H1 (cell line): ENCODE data around the gene C20orf141. TPM values are rescaled to one million over a fixed set of nuclear protein-coding genes. Genes with fewer than 3 reads are reported as not detected.

Experiments used
- ASH2L ChIP-seq: fragments of 200-600, 300-600 bp; sonication (generic); IDR thresholded peaks from one replicate; pipeline ENCODE4 v1.7.1; 2017; ENCODE audit warnings: low read length
- ATF2 ChIP-seq: IDR thresholded peaks from 2 replicates; pipeline ENCODE4 v1.6.1; 2012; ENCODE audit warnings: low read length, inconsistent platforms
- BCL11A ChIP-seq, 2 experiments: IDR thresholded peaks; one replicate each; pipeline ENCODE4 v1.6.1; 2011; ENCODE audit warnings: low read depth in 2 of 2, low read length in 2 of 2, mild to moderate bottlenecking in 2 of 2
- CBX5 ChIP-seq: fragments of 300-800, 300-1000 bp; sonication (generic); IDR thresholded peaks from 2 replicates; pipeline ENCODE4 v1.7.1; 2016; ENCODE audit warnings: antibody characterized with exemption, low read length, low read depth
- CEBPB ChIP-seq: IDR thresholded peaks from 2 replicates; pipeline ENCODE4 v1.6.1; 2012; ENCODE audit warnings: low read depth, low read length
- CHD7 ChIP-seq: fragments of 300-600 bp; sonication (generic); IDR thresholded peaks from 2 replicates; pipeline ENCODE4 v1.7.1; 2012; ENCODE audit warnings: low read length, moderate library complexity, mild to moderate bottlenecking, inconsistent platforms; ENCODE audit not compliant: insufficient replicate concordance
- POLR2AphosphoS5 ChIP-seq: IDR thresholded peaks from 2 replicates; pipeline ENCODE4 v1.6.1; 2011; ENCODE audit warnings: low read depth, low read length
- SRF ChIP-seq: IDR thresholded peaks from 2 replicates; pipeline ENCODE4 v1.6.1; 2011; ENCODE audit warnings: mild to moderate bottlenecking, low read depth, low read length, moderate library complexity
- TCF12 ChIP-seq: IDR thresholded peaks from 2 replicates; pipeline ENCODE4 v1.6.1; 2011; ENCODE audit warnings: low read depth, mild to moderate bottlenecking, low read length
- polyA plus RNA-seq, 7 experiments: library from polyadenylated mRNA; depleted of rRNA in 3 of 7; stranded (reverse) in 5 of 7; unstranded in 2 of 7; fragments of >200 nt in 5 of 7; fragments of 200-250 nt in 2 of 7; gene quantifications; 1 replicate in 5 of 7; 2 replicates in 1 of 7; 4 replicates in 1 of 7; pipeline versions ENCODE4 v1.2.1 to v1.2.3, GENCODE V29; 2011 to 2013; ENCODE audit warnings: missing spikeins in 2 of 7, mixed read lengths in 2 of 7
- total RNA-seq: library from RNA; stranded (reverse); fragmentation: NEBNext Ultra II Directional; extraction: Animal tissue kit (Norgen Biotek cat#: 25700); gene quantifications from 2 replicates; pipeline ENCODE4 v1.2.1, GENCODE V29; 2021

Gene C20orf141
- total and polyA plus RNA-seq, 2 of the 8 experiments (the other 6 are each of a cell fraction or from before 2014, with no cell fraction given) = not detected

GRCh38 chr20:2834401-2835110 is 19.8 kb downstream of the C20orf141 start (continued):
- TF ChIP-seq CHD7 = no peak
- no peak for TF ChIP-seq ASH2L
- no peak for TF ChIP-seq POLR2AphosphoS5
- TF ChIP-seq TCF12 = no peak
- no peak for TF ChIP-seq ATF2
- no peak for TF ChIP-seq SRF
- no peak for TF ChIP-seq CEBPB
- no peak for TF ChIP-seq CBX5
- TF ChIP-seq BCL11A (IDR thresholded peaks at IDR 0.05; ENCODE audit: low read depth in 2 of 2, low read length in 2 of 2) = no peak
